ENCODE results near the gene GAS2L2.
"Not testable (repeated sequence)": the region's sequence is repeated elsewhere in the genome, so short reads cannot be mapped to it uniquely, and the experiment has no call there.

Gene GAS2L2

DNA sequence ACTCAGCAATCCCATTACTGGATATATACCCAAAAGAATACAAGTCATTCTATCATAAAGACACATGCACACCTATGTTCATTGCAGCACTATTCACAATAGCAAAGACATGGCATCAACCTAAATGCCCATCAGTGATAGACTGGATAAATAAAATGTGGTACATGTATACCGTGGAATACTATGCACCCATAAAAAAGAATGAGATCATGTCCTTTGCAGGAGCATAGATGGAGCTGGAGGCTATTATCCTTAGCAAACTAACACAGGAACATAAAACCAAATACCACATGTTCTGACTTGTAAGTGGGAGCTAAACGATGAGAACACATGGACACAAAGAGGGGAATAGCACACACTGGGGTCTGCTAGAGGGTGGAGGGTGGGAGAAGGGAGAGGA lies 49.7 kb downstream of the GAS2L2 start:
- not testable (repeated sequence) for H3K4me3 ChIP-seq (ENCODE audit: control insufficient read depth in 1 of 7, extremely low read depth in 1 of 7, insufficient read depth in 4 of 7, low read depth in 2 of 7, low read length in 6 of 7); H3K9me3 ChIP-seq (ENCODE audit: control extremely low read depth in 1 of 5, control insufficient read depth in 4 of 5, insufficient read depth in 2 of 5, low read depth in 1 of 5, low read length in 4 of 5); H3K27me3 ChIP-seq (replicated peaks in 2 of 5; ENCODE audit: control insufficient read depth in 4 of 5, insufficient read depth in 5 of 5, low read length in 4 of 5); H3K36me3 ChIP-seq (ENCODE audit: control insufficient read depth in 4 of 4, insufficient read depth in 4 of 4, low read length in 3 of 4); DNase-seq; H3K27ac ChIP-seq (ENCODE audit: insufficient read depth in 1 of 2, low read depth in 1 of 2, low read length in 2 of 2, poor library complexity in 1 of 2, severe bottlenecking in 2 of 2); H3K4me1 ChIP-seq (ENCODE audit: control extremely low read depth in 1 of 4, control insufficient read depth in 4 of 4, insufficient read depth in 4 of 4, low read length in 3 of 4)
- no CpG with 5 or more reads among the region's 2 CpGs for WGBS (ENCODE audit: insufficient coverage)
- ChIA-PET POLR2A (interaction anchor here (0.6 kb wide), 1 partner anchor 248 kb away, joined by 4 read pairs; no protein-coding TSS in a partner anchor), CTCF (interaction anchor here (1.0 to 1.2 kb wide), 2 partner anchors 28 to 41 kb away, joined by 3 read pairs; partner anchors contain the start of gene RASL10B)

DNA sequence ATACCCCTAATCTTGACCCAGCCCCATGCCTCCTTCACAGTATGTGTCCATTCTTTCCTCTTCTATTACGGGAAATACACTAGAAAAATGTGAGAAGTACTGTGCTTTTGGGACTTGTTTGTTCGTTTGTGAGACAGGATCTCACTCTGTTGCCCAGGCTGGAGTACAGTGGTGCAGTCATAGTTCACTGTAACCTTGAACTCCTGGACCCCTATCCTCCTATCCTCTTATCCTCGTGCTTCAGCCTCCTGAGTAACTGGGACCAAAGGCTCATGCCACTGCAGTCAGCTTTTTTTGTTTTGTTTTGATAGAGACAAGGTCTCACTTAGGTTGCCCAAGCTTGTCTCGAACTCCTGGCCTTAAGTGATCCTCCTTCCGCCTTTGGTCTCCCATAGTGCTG lies 51.5 kb downstream of the GAS2L2 start:
- DNase-seq, result no peak
- ChIA-PET CTCF (interaction anchor here (1.6 kb wide), 1 partner anchor 33 kb away, joined by 5 read pairs; no protein-coding TSS in a partner anchor), POLR2A (no interaction called here)
- Histone ChIP-seq H3K27ac (ENCODE audit: insufficient read depth in 1 of 2, low read depth in 1 of 2, low read length in 2 of 2, poor library complexity in 1 of 2, severe bottlenecking in 2 of 2) (no peak overlapping the region), H3K27me3 (replicated peaks in 2 of 5; ENCODE audit: control insufficient read depth in 4 of 5, insufficient read depth in 5 of 5, low read length in 4 of 5) (no peaks in the 10 kb centered on the region), H3K4me1 (ENCODE audit: control extremely low read depth in 1 of 4, control insufficient read depth in 4 of 4, insufficient read depth in 4 of 4, low read length in 3 of 4) (peaks cover 0 to 3% (median 0%) of the 10 kb centered on the region in 4 experiments), H3K36me3 (ENCODE audit: control insufficient read depth in 4 of 4, insufficient read depth in 4 of 4, low read length in 3 of 4) (peaks cover 0 to 12% (median 6%) of the 10 kb centered on the region in 4 experiments), H3K9me3 (ENCODE audit: control extremely low read depth in 1 of 5, control insufficient read depth in 4 of 5, insufficient read depth in 2 of 5, low read depth in 1 of 5, low read length in 4 of 5) (no peaks in the 10 kb centered on the region), H3K4me3 (ENCODE audit: control insufficient read depth in 1 of 7, extremely low read depth in 1 of 7, insufficient read depth in 4 of 7, low read depth in 2 of 7, low read length in 6 of 7) (no peak overlapping the region)
- 100% methylated on average over 4 of the region's 5 CpGs for WGBS (ENCODE audit: insufficient coverage)

DNA sequence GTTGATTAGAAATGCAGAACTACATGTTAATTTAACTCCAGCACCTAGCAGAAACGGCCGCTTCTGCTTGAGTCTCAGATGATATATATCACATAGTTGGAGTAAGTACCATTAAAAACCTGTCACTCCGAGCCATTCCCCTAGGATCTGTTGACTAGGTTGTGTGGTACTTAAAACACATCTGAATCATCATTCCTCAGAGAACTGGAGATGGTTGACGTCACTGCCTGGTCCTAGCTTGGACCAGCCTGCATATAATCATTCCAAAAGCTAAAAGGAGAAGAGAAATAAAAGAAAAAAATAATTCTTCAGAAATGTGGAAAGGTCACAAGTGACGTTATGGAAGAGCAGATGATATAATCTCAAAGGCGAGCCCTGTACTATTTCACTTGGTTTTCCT lies 52.9 kb downstream of the GAS2L2 start:
- Histone ChIP-seq H3K36me3 (ENCODE audit: control insufficient read depth in 4 of 4, insufficient read depth in 4 of 4, low read length in 3 of 4) (peaks cover 0 to 20% (median 11%) of the 10 kb centered on the region in 4 experiments), H3K4me3 (ENCODE audit: control insufficient read depth in 1 of 7, extremely low read depth in 1 of 7, insufficient read depth in 4 of 7, low read depth in 2 of 7, low read length in 6 of 7) (no peak overlapping the region), H3K27me3 (replicated peaks in 2 of 5; ENCODE audit: control insufficient read depth in 4 of 5, insufficient read depth in 5 of 5, low read length in 4 of 5) (no peaks in the 10 kb centered on the region), H3K27ac (ENCODE audit: insufficient read depth in 1 of 2, low read depth in 1 of 2, low read length in 2 of 2, poor library complexity in 1 of 2, severe bottlenecking in 2 of 2) (no peak overlapping the region), H3K9me3 (ENCODE audit: control extremely low read depth in 1 of 5, control insufficient read depth in 4 of 5, insufficient read depth in 2 of 5, low read depth in 1 of 5, low read length in 4 of 5) (no peaks in the 10 kb centered on the region), H3K4me1 (ENCODE audit: control extremely low read depth in 1 of 4, control insufficient read depth in 4 of 4, insufficient read depth in 4 of 4, low read length in 3 of 4) (peaks cover 0 to 3% (median 0%) of the 10 kb centered on the region in 4 experiments)
- ChIA-PET POLR2A (no interaction called here), CTCF (interaction anchor here (1.6 kb wide), 1 partner anchor 32 kb away, joined by 5 read pairs; no protein-coding TSS in a partner anchor)
- WGBS (ENCODE audit: insufficient coverage), result 100% methylated on average over 2 of the region's 6 CpGs
- DNase-seq, result no peak

DNA sequence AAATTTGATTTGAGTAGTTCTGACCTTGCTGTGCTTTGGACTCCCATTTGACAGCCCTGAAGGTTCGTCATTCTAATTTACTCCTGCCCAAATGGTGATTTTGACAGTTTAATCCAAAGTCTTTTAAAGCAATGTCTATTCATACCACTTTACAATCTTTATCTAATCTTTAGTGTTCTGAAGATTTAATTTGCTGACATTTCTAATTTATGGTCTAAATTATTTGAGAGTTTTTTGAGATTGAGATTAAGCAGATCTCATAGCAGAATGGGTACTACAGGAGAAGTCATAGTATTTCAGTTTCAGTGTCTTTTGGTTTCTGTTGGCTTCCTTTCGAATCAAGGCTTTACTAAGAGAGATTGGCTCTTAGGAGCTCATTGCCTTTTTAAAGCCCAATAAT lies 54.2 kb downstream of the GAS2L2 start:
- Histone ChIP-seq H3K27me3 (replicated peaks in 2 of 5; ENCODE audit: control insufficient read depth in 4 of 5, insufficient read depth in 5 of 5, low read length in 4 of 5) (no peaks in the 10 kb centered on the region), H3K27ac (ENCODE audit: insufficient read depth in 1 of 2, low read depth in 1 of 2, low read length in 2 of 2, poor library complexity in 1 of 2, severe bottlenecking in 2 of 2) (no peak overlapping the region), H3K36me3 (ENCODE audit: control insufficient read depth in 4 of 4, insufficient read depth in 4 of 4, low read length in 3 of 4) (peaks cover 10 to 33% (median 17%) of the 10 kb centered on the region in 4 experiments), H3K9me3 (ENCODE audit: control extremely low read depth in 1 of 5, control insufficient read depth in 4 of 5, insufficient read depth in 2 of 5, low read depth in 1 of 5, low read length in 4 of 5) (no peaks in the 10 kb centered on the region), H3K4me1 (ENCODE audit: control extremely low read depth in 1 of 4, control insufficient read depth in 4 of 4, insufficient read depth in 4 of 4, low read length in 3 of 4) (peaks cover 0 to 3% (median 0%) of the 10 kb centered on the region in 4 experiments), H3K4me3 (ENCODE audit: control insufficient read depth in 1 of 7, extremely low read depth in 1 of 7, insufficient read depth in 4 of 7, low read depth in 2 of 7, low read length in 6 of 7) (no peak overlapping the region)
- ChIA-PET CTCF (no interaction called here), POLR2A (no interaction called here)
- no peak for DNase-seq
- no CpG with 5 or more reads among the region's 2 CpGs for WGBS (ENCODE audit: insufficient coverage)

DNA sequence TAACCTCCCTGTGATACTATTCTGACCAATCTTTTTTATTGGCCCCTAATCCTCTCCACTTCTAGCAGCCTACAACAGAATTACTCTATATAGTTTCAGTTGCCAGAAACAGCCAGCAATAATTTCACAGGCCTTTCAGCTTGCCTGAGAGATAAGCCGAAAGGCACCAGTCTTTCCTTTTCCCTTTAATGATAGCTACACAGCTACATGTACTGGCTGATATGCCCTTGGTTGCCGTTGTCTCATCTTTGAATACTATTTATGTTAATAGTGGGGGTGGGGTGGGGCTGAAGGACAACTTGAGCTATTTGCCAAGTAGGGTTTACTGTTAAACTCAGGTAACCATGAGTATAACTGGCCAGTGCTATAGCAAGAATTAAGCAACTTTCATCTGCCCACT lies 57.4 kb downstream of the GAS2L2 start:
- ChIA-PET POLR2A (no interaction called here), CTCF (interaction anchor here (1.1 to 1.7 kb wide), 5 partner anchors 9 to 52 kb away, joined by 3 to 5 read pairs (median 4); no protein-coding TSS in a partner anchor)
- H3K36me3 ChIP-seq (ENCODE audit: control insufficient read depth in 4 of 4, insufficient read depth in 4 of 4, low read length in 3 of 4), result peaks cover 14 to 43% (median 25%) of the 10 kb centered on the region in 4 experiments
- H3K27ac ChIP-seq (ENCODE audit: insufficient read depth in 1 of 2, low read depth in 1 of 2, low read length in 2 of 2, poor library complexity in 1 of 2, severe bottlenecking in 2 of 2), result no peak overlapping the region
- peak in 1 of 3 donors; percentile 15 for DNase-seq
- peaks cover 0 to 3% (median 0%) of the 10 kb centered on the region in 4 experiments for H3K4me1 ChIP-seq (ENCODE audit: control extremely low read depth in 1 of 4, control insufficient read depth in 4 of 4, insufficient read depth in 4 of 4, low read length in 3 of 4)
- no CpG with 5 or more reads among the region's 2 CpGs for WGBS (ENCODE audit: insufficient coverage)
- no peak overlapping the region for H3K4me3 ChIP-seq (ENCODE audit: control insufficient read depth in 1 of 7, extremely low read depth in 1 of 7, insufficient read depth in 4 of 7, low read depth in 2 of 7, low read length in 6 of 7)
- H3K27me3 ChIP-seq (replicated peaks in 2 of 5; ENCODE audit: control insufficient read depth in 4 of 5, insufficient read depth in 5 of 5, low read length in 4 of 5), result no peaks in the 10 kb centered on the region
- H3K9me3 ChIP-seq (ENCODE audit: control extremely low read depth in 1 of 5, control insufficient read depth in 4 of 5, insufficient read depth in 2 of 5, low read depth in 1 of 5, low read length in 4 of 5), result no peaks in the 10 kb centered on the region

DNA sequence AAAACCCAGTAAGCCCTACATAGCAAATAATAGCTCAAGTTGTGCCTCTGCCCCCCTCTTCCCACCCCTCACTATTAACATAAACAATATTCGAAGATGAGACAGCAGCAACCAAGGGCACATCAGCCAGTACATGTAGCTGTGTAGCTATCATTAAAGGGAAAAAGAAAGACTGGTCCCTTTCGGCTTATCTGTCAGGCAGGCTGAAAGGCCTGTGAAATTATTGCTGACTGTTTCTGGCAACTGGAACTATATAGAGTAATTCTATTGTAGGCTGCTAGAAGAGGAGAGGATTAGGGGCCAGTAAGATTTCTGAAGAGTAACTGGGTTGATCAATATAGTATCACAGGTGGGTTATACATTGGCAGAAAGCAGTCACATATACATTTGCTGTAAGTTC lies 58.1 kb downstream of the GAS2L2 start:
- CTCF ChIA-PET, result interaction anchor here (0.8 to 1.7 kb wide), 4 partner anchors 10 to 52 kb away, joined by 3 to 5 read pairs (median 4); no protein-coding TSS in a partner anchor
- no peak for DNase-seq
- Histone ChIP-seq H3K27ac (ENCODE audit: insufficient read depth in 1 of 2, low read depth in 1 of 2, low read length in 2 of 2, poor library complexity in 1 of 2, severe bottlenecking in 2 of 2) (no peak overlapping the region), H3K9me3 (ENCODE audit: control extremely low read depth in 1 of 5, control insufficient read depth in 4 of 5, insufficient read depth in 2 of 5, low read depth in 1 of 5, low read length in 4 of 5) (no peaks in the 10 kb centered on the region), H3K4me1 (ENCODE audit: control extremely low read depth in 1 of 4, control insufficient read depth in 4 of 4, insufficient read depth in 4 of 4, low read length in 3 of 4) (peaks cover 0 to 3% (median 0%) of the 10 kb centered on the region in 4 experiments), H3K36me3 (ENCODE audit: control insufficient read depth in 4 of 4, insufficient read depth in 4 of 4, low read length in 3 of 4) (peaks cover 14 to 45% (median 26%) of the 10 kb centered on the region in 4 experiments), H3K4me3 (ENCODE audit: control insufficient read depth in 1 of 7, extremely low read depth in 1 of 7, insufficient read depth in 4 of 7, low read depth in 2 of 7, low read length in 6 of 7) (no peak overlapping the region), H3K27me3 (replicated peaks in 2 of 5; ENCODE audit: control insufficient read depth in 4 of 5, insufficient read depth in 5 of 5, low read length in 4 of 5) (no peaks in the 10 kb centered on the region)
- 91% methylated on average over 1 of the region's 2 CpGs for WGBS (ENCODE audit: insufficient coverage)
- POLR2A ChIA-PET, result no interaction called here

Measured in common myeloid progenitor, CD34-positive (primary cell).